RWPE1 (cell line): ENCODE data around the gene GABRB3.

Source experiments
- CTCF ChIA-PET: fragments of 350-600 bp; sonication (Branson Sonifier 250); formaldehyde crosslinking; extraction: SDS; loops from one replicate; lab custom pipeline; 2021; lab: Yijun Ruan, JAX
- POLR2A ChIA-PET: fragments of 400-600 bp; formaldehyde crosslinking; extraction: SDS; loops from one replicate; lab custom pipeline; 2020; ENCODE audit warnings: antibody characterized with exemption; ENCODE audit not compliant: low non-redundant PET; lab: Yijun Ruan, JAX
- DNase-seq: peaks from one replicate; pipeline ENCODE4 v3.0.0; 2012; ENCODE audit warnings: low spot score
- H3K27ac ChIP-seq: fragments of 450-650 bp; 2 replicates; pipeline ENCODE4 v1.5.1; 2017
- CTCF ChIP-seq: fragments of 450-650 bp; conservative IDR thresholded peaks from 2 replicates; pipeline ENCODE4 v1.5.1; 2017; ENCODE audit warnings: low read depth, mild to moderate bottlenecking

Gene GABRB3

GRCh38 chr15:26772154-26773066, at the start of gene GABRB3:
Gene GABRB3, minus strand, starts transcription at chr15:26773066.
- POLR2A ChIA-PET = no interaction called here
- DNase-seq = no peak

GRCh38 chr15:26807517-26808427, 34.9 kb upstream of the GABRB3 start:
- TF ChIP-seq CTCF = no peak
- DNase-seq = no peak
- H3K27ac ChIP-seq = no peak overlapping the region
- ChIA-PET CTCF (no interaction called here), POLR2A (no interaction called here)

More at GRCh38 chr15:26772154-26773066, at the start of gene GABRB3:
- CTCF ChIA-PET = no interaction called here
- no peak for TF ChIP-seq CTCF
- no peak within 1 kb of the TSS for H3K27ac ChIP-seq

- TF ChIP-seq CTCF = no peak
- no peak for DNase-seq
- no peak overlapping the region for H3K27ac ChIP-seq
- POLR2A ChIA-PET = interaction anchor here (0.6 kb wide), 1 partner anchor 71 kb away, joined by 4 read pairs; no protein-coding TSS in a partner anchor
- CTCF ChIA-PET = interaction anchor here (0.6 kb wide), 1 partner anchor 1593 kb away, joined by 4 read pairs; no protein-coding TSS in a partner anchor
These were observed 33.7 kb upstream of the GABRB3 start for GRCh38 chr15:26806574-26806973.

- DNase-seq = no peak
- POLR2A ChIA-PET = interaction anchor here (0.6 kb wide), 1 partner anchor 71 kb away, joined by 4 read pairs; no protein-coding TSS in a partner anchor
- CTCF ChIA-PET = interaction anchor here (0.6 kb wide), 1 partner anchor 1593 kb away, joined by 4 read pairs; no protein-coding TSS in a partner anchor
- H3K27ac ChIP-seq = no peak overlapping the region
- TF ChIP-seq CTCF = no peak
These were observed 33.3 kb upstream of the GABRB3 start for GRCh38 chr15:26806151-26806550.

- CTCF ChIA-PET = no interaction called here
These were observed 32.6 kb upstream of the GABRB3 start for GRCh38 chr15:26805470-26805869.

More at GRCh38 chr15:26805470-26805869, 32.6 kb upstream of the GABRB3 start:
- H3K27ac ChIP-seq = no peak overlapping the region
- TF ChIP-seq CTCF = no peak
- DNase-seq = no peak
- POLR2A ChIA-PET = no interaction called here
